Measurements from ENCODE around the gene SLC9A7.

Gene SLC9A7

DNA sequence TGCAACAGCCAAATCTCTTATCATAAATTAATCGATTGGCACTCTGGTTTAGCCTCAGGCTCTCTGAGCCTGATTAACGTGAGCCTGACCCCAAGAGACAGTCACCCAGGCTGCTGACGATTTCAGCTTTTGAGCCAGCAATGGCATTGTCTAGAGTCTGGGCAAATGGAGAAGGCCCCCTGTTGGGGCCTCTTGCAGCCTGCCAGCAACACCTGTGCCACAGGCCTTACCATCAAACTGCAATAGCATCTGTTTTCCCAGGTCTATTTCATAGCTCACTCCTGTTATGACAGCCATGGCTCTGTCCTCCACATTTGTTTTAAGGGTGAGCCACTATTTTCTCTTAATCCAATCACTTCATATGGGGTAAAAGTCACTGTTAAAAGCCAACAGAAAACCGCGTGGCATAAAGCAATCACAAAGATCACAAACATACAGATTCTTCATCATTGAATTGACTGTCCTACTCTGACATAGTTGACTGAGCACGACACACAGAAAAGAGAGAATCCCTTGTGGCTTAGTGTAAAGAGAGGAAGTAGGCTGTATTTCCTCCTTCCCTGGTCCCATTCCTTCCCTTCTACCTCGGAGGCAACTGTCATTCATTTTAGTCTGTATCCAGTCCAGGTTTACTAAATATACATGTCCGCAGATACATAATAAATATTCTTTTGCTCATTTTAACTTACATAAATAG, 47.8 kb downstream of the SLC9A7 start:
- DNase-seq (ENCODE audit: low spot score in 2 of 2): no peak
- Mint-ChIP-seq H3K9me3 (no peaks in the 10 kb centered on the region), H3K36me3 (ENCODE audit: insufficient read depth) (no peaks in the 10 kb centered on the region), H3K4me1 (no peaks in the 10 kb centered on the region), H3K27ac (ENCODE audit: low read depth) (no peak overlapping the region), H3K27me3 (peaks cover 13% of the 10 kb centered on the region), H3K4me3 (no peak overlapping the region)
- no peak for ATAC-seq (replicated peaks; ENCODE audit: extremely low read depth, poor library complexity, severe bottlenecking)

DNA sequence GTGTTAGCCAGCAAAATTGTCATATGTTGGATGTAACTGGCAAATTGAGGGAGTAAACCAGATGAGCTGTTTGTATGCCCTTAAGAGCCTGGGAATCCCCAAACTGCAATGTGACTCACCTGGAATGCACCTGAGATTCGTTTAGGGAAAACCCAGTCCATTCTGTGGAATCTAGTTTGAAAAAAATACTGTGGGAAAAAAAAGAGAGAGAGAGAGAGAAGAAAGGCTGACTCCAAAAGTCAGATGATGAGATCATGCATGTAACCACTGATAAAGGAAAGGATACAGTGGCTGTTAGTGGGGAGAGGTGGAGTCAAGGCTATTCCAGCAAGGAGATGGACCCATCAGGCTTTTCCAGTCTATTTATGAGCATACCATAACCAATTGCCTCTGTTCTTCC, 48.5 kb downstream of the SLC9A7 start:
- Mint-ChIP-seq H3K4me3 (peak overlapping the region; percentile 46), H3K27me3 (peaks cover 13% of the 10 kb centered on the region), H3K4me1 (no peaks in the 10 kb centered on the region), H3K27ac (ENCODE audit: low read depth) (peak overlapping the region; percentile 32), H3K9me3 (no peaks in the 10 kb centered on the region), H3K36me3 (ENCODE audit: insufficient read depth) (no peaks in the 10 kb centered on the region)
- DNase-seq (ENCODE audit: low spot score in 2 of 2): no peak
- ATAC-seq (replicated peaks; ENCODE audit: extremely low read depth, poor library complexity, severe bottlenecking): no peak

DNA sequence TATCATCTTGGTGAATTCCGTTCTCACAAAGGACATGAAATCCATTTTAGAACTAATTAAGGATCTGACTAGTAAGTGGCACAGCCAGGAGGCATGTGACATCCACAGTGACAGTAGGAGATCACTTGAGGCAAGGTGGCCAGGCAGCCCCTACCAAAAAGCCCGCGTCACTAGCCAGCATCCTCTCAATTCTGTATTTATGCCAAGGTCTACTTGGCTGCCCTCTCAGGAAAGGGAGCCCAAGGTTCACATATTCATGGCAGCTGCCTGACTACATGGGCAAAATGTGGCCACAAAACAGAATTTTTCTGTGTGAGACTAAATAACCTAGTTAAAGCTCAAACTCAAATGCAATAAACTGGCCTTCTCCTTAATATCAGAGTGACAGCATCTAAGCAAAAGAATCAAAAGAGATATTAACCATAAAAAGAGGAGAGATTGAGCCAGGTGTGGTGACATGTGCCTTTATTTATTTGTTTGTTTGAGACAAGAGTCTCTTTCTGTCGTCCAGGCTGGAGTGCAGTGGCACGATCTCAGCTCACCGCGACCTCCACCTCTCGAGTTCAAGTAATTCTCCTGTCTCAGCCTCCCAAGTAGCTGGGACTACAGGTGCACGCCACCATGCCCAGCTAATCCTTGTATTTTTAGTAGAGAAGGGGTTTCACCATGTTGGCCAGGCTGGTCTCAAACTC, 51.5 kb downstream of the SLC9A7 start:
- Mint-ChIP-seq H3K27ac (ENCODE audit: low read depth) (no peak overlapping the region), H3K36me3 (ENCODE audit: insufficient read depth) (no peaks in the 10 kb centered on the region), H3K4me3 (no peak overlapping the region), H3K27me3 (no peaks in the 10 kb centered on the region), H3K9me3 (no peaks in the 10 kb centered on the region), H3K4me1 (peaks cover 6% of the 10 kb centered on the region)
- ATAC-seq (replicated peaks; ENCODE audit: extremely low read depth, poor library complexity, severe bottlenecking) (no peak), DNase-seq (ENCODE audit: low spot score in 2 of 2) (no peak)

DNA sequence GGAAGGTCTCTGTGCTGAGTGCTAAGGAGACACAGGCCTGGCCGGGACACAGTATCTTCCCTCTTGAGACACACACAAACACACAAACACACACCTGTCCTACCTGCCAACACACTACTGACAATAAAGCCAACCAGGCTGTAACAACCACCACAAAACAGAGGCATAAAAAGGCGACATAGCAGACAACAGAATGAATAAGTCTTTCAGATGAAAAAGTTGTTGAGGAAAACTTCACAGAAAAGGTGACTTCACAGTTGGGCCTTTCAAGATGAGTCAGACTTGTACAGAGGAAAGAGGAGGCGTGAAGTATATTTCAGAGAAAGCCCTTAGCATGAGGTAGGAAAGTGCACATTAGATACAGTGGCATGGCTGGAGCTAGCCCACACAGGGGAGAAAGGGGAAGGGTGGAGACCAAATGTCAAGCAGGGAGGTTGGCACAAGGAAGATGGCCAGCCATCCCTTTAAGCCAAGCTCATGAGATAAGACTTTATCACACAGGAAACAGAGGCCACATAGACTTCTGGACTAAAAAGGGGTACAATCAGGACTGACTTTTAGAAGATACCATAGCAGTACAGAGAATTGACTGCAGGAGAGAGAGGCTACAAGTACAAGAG, 54.0 kb downstream of the SLC9A7 start:
- peak; percentile 36 for ATAC-seq (replicated peaks; ENCODE audit: extremely low read depth, poor library complexity, severe bottlenecking)

DNA sequence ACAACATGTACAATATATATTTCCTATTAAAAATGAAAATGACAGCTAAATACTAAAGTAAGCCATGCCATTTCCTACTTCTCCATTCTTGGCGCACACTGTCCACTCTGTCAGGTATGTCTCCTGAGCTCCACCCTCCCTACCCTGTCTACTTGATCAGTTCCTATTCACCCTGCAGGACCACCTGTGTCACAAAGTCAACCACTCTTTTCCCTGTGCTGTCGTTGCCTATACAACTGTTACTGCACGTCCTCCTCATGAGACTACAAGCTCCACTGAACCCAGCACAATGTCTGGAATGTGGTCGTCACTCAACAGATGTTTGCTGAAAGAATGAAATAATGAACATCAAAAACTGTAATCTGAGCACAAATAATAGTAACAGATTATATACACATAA, 54.9 kb downstream of the SLC9A7 start:
- no peak for DNase-seq (ENCODE audit: low spot score in 2 of 2)
- H3K4me1 Mint-ChIP-seq: peaks cover 6% of the 10 kb centered on the region
- H3K36me3 Mint-ChIP-seq (ENCODE audit: insufficient read depth): no peaks in the 10 kb centered on the region
- no peak for ATAC-seq (replicated peaks; ENCODE audit: extremely low read depth, poor library complexity, severe bottlenecking)
- no peak overlapping the region for H3K4me3 Mint-ChIP-seq
- H3K9me3 Mint-ChIP-seq: no peaks in the 10 kb centered on the region
- no peaks in the 10 kb centered on the region for H3K27me3 Mint-ChIP-seq
- no peak overlapping the region for H3K27ac Mint-ChIP-seq (ENCODE audit: low read depth)

More for the DNA sequence above, 54.0 kb downstream of the SLC9A7 start:
- Mint-ChIP-seq H3K36me3 (ENCODE audit: insufficient read depth) (no peaks in the 10 kb centered on the region), H3K4me3 (no peak overlapping the region), H3K27me3 (no peaks in the 10 kb centered on the region), H3K27ac (ENCODE audit: low read depth) (no peak overlapping the region), H3K9me3 (no peaks in the 10 kb centered on the region), H3K4me1 (peaks cover 6% of the 10 kb centered on the region)
- DNase-seq (ENCODE audit: low spot score in 2 of 2): no peak

DNA sequence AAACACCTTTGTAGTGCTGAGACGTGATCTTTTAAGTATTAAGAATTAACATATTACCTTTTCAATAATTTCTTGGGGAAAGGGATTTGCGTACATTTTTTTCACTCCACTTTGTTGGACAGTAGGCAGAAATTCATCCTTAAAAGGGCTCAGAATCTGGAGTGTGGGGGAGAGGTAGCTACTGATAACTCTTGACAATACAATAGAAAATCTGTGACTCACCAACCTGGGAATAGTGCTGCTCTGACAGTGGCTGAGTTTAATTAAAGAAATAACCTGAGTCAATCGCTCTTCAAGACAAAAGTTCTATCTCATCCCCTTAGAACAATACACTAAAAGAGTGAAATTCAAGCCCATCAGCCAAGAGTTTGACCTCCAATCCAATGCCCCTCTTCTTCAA, 60.2 kb downstream of the SLC9A7 start:
- H3K27ac Mint-ChIP-seq (ENCODE audit: low read depth): no peak overlapping the region
- no peaks in the 10 kb centered on the region for H3K4me1 Mint-ChIP-seq
- no peak for ATAC-seq (replicated peaks; ENCODE audit: extremely low read depth, poor library complexity, severe bottlenecking)
- no peaks in the 10 kb centered on the region for H3K27me3 Mint-ChIP-seq
- no peak overlapping the region for H3K4me3 Mint-ChIP-seq
- no peak for DNase-seq (ENCODE audit: low spot score in 2 of 2)
- peaks cover 2% of the 10 kb centered on the region for H3K36me3 Mint-ChIP-seq (ENCODE audit: insufficient read depth)
- H3K9me3 Mint-ChIP-seq: no peaks in the 10 kb centered on the region

DNA sequence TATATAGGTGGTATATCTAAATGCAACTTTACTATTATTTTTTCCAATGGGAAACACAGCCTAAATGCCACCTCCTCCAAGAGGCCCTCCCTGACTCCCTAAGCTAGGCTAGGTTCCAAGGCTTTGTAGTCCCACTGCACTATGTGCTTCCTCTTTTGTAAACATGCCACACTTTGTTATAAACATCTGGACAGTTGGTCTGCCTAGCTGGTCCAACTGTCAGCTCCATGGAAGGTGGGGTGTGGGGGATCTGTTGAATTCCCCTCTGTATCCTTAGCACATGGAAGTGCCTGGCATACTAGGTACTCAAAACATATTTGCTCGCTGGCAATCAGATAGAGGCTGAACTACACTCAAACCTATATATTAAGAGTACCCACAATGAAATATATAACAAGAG, 63.4 kb downstream of the SLC9A7 start:
- H3K4me1 Mint-ChIP-seq: no peaks in the 10 kb centered on the region
- H3K36me3 Mint-ChIP-seq (ENCODE audit: insufficient read depth): peaks cover 2% of the 10 kb centered on the region
- no peaks in the 10 kb centered on the region for H3K27me3 Mint-ChIP-seq
- no peak overlapping the region for H3K4me3 Mint-ChIP-seq
- no peak for DNase-seq (ENCODE audit: low spot score in 2 of 2)
- H3K9me3 Mint-ChIP-seq: no peaks in the 10 kb centered on the region
- H3K27ac Mint-ChIP-seq (ENCODE audit: low read depth): no peak overlapping the region
- ATAC-seq (replicated peaks; ENCODE audit: extremely low read depth, poor library complexity, severe bottlenecking): no peak

DNA sequence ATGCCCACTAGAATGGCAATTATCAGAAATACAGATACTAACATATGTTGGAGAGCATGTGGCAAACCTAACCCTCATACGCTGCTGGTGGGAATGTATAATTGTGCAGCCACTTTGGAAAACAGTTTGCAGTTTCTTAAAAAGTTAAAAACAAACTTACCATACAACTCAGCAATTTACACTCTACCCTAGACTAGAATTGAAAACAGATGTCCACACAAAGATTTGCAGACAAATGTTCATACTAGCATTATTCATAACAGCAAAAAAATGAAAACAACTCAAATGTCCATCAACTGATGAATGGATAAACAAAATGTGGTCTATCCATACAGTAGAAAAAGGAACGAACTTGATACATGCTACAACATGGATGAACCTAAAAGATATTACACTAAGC, 64.4 kb downstream of the SLC9A7 start:
- peaks cover 2% of the 10 kb centered on the region for H3K36me3 Mint-ChIP-seq (ENCODE audit: insufficient read depth)
- H3K4me1 Mint-ChIP-seq: no peaks in the 10 kb centered on the region
- no peak overlapping the region for H3K27ac Mint-ChIP-seq (ENCODE audit: low read depth)
- ATAC-seq (replicated peaks; ENCODE audit: extremely low read depth, poor library complexity, severe bottlenecking) (no peak), DNase-seq (ENCODE audit: low spot score in 2 of 2) (no peak)
- H3K4me3 Mint-ChIP-seq: no peak overlapping the region
- no peaks in the 10 kb centered on the region for H3K9me3 Mint-ChIP-seq
- no peaks in the 10 kb centered on the region for H3K27me3 Mint-ChIP-seq

DNA sequence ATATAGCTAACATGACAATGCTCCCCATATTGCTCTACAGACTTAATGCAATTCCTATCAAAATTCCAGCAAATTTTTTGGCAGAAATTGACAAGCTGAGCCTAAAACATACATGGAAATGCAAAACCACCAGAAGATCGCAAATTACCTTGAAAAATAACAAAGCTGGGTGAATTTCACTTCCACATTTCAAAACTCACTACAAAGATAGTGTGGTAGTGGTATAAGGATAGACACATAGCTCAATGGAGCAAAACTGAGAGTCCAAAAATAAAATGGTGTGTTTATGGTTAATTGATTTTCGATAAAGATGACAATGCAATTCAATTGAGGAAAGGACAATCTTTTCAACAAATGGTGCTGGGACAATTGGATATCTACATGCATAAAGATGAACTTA, 65.8 kb downstream of the SLC9A7 start:
- Mint-ChIP-seq H3K36me3 (ENCODE audit: insufficient read depth) (peaks cover 2% of the 10 kb centered on the region), H3K27ac (ENCODE audit: low read depth) (no peak overlapping the region), H3K4me3 (no peak overlapping the region), H3K9me3 (no peaks in the 10 kb centered on the region), H3K4me1 (no peaks in the 10 kb centered on the region), H3K27me3 (no peaks in the 10 kb centered on the region)
- ATAC-seq (replicated peaks; ENCODE audit: extremely low read depth, poor library complexity, severe bottlenecking): no peak
- no peak for DNase-seq (ENCODE audit: low spot score in 2 of 2)

DNA sequence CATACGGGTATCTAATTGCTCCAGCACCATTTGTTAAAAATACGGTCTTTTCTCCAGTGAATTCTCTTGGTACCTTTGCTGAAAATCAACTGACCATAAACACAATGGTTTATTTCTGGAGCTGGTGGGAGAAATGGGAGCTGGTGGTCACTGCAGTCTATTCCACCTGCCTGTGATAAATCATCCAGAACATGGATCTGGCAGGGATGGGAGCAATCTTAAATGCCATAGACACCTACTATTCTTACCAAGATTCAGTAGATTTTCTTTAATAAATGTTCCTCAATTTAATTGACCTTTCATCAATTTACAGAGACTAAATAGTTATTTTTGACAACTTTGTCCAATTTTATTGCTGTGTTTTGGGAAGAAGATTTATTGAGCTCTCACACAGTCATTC, 68.1 kb downstream of the SLC9A7 start:
- Mint-ChIP-seq H3K27ac (ENCODE audit: low read depth) (no peak overlapping the region), H3K36me3 (ENCODE audit: insufficient read depth) (peaks cover 2% of the 10 kb centered on the region), H3K9me3 (no peaks in the 10 kb centered on the region), H3K27me3 (no peaks in the 10 kb centered on the region), H3K4me1 (no peaks in the 10 kb centered on the region), H3K4me3 (no peak overlapping the region)
- DNase-seq (ENCODE audit: low spot score in 2 of 2) (no peak), ATAC-seq (replicated peaks; ENCODE audit: extremely low read depth, poor library complexity, severe bottlenecking) (no peak)

DNA sequence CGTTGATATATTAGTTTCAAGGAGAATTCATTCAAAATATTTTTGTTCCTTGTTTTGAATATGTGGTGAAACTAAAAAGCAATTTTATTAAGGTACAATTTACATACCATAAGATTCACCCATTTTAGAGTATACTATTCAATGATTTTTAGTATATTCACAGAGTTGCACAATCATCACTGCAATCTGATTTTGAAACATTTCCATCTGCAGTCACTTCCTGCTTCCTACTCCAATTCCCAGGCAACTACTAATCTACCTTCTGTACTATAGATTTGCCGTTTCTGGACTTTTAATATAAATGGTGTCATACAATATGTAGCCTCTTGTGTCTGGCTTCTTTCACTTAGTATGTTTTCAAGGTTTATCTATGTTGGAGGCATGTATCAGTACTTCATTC, 71.3 kb downstream of the SLC9A7 start:
- Mint-ChIP-seq H3K36me3 (ENCODE audit: insufficient read depth) (no peaks in the 10 kb centered on the region), H3K4me3 (no peak overlapping the region), H3K9me3 (no peaks in the 10 kb centered on the region), H3K4me1 (no peaks in the 10 kb centered on the region), H3K27ac (ENCODE audit: low read depth) (no peak overlapping the region), H3K27me3 (no peaks in the 10 kb centered on the region)
- DNase-seq (ENCODE audit: low spot score in 2 of 2) (no peak), ATAC-seq (replicated peaks; ENCODE audit: extremely low read depth, poor library complexity, severe bottlenecking) (no peak)

DNA sequence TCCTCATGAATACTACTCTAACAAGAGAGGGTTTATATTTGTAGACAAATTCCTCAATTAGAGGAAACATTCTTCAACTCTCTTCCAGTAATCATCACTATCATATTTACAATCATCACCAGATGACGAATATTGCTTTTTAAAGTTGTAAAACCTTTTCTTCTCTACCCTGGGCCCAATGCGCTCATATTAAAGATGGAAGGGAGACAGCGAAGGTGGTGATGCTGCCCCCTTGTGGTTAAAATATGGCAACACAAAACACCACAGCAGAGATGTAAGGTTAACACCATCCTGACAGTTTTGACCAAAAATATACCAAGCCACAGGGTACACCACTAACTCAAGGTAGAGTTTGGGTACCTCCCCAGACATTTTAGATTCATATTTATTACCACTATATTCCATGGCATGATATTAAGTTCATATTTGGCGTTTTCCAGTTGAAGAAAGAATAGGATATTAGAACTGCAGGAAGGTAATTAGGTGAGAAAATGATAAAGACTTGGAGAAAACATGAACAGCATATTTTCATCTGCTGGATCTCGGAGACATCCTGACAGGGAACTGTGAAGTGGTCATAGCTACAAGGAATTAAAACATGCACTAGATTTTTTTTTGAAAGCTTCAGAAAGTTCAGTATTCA, 72.8 kb downstream of the SLC9A7 start:
- ATAC-seq (replicated peaks; ENCODE audit: extremely low read depth, poor library complexity, severe bottlenecking) (peak; percentile 56), DNase-seq (ENCODE audit: low spot score in 2 of 2) (peak in 1 of 2 donors; percentile 12)
- Mint-ChIP-seq H3K27ac (ENCODE audit: low read depth) (no peak overlapping the region), H3K4me1 (no peaks in the 10 kb centered on the region), H3K27me3 (no peaks in the 10 kb centered on the region), H3K36me3 (ENCODE audit: insufficient read depth) (no peaks in the 10 kb centered on the region), H3K4me3 (no peak overlapping the region), H3K9me3 (no peaks in the 10 kb centered on the region)

DNA sequence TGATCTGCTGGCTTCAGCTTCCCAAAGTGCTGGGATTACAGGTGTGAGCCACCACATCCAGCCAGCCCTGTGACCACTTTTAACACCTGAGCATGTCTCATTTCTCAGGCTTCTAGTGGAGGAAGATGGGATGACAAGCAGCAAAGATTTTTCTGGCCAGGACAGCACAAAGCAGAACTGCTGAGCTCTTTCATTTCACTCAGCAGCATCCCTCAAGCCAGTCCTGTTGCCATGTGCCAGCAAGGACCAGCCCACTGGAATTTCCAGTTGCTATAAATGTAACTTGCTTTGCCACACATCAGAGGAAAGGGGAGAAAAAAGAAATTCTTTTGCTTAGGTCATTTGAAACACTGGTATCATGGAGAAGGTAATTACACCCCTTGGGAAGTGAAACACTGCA, 75.9 kb downstream of the SLC9A7 start:
- Mint-ChIP-seq H3K27me3 (no peaks in the 10 kb centered on the region), H3K4me1 (no peaks in the 10 kb centered on the region), H3K4me3 (no peak overlapping the region), H3K27ac (ENCODE audit: low read depth) (no peak overlapping the region), H3K36me3 (ENCODE audit: insufficient read depth) (no peaks in the 10 kb centered on the region), H3K9me3 (no peaks in the 10 kb centered on the region)
- ATAC-seq (replicated peaks; ENCODE audit: extremely low read depth, poor library complexity, severe bottlenecking) (no peak), DNase-seq (ENCODE audit: low spot score in 2 of 2) (no peak)
